Activated naive CD4-positive, alpha-beta T cell treated with anti-CD3 and anti-CD28 coated beads, Interleukin-2, amount 50 U/mL, for 24 hours (primary cell): ENCODE results near the gene LRRC41.
"Not testable (repeated sequence)": the region's sequence is repeated elsewhere in the genome, so short reads cannot be mapped to it uniquely, and the experiment has no call there.

Source experiments
- H3K27ac Mint-ChIP-seq: one replicate; pipeline ENCODE4 v1.8.0; 2021; ENCODE audit warnings: mild to moderate bottlenecking, mixed read lengths
- H3K27me3 Mint-ChIP-seq: one replicate; pipeline ENCODE4 v1.8.0; 2021; ENCODE audit warnings: mixed read lengths
- H3K36me3 Mint-ChIP-seq: one replicate; pipeline ENCODE4 v1.8.0; 2021; ENCODE audit warnings: mixed read lengths
- H3K4me1 Mint-ChIP-seq: one replicate; pipeline ENCODE4 v1.8.0; 2021; ENCODE audit warnings: mixed read lengths
- H3K4me3 Mint-ChIP-seq: one replicate; pipeline ENCODE4 v1.8.0; 2021; ENCODE audit warnings: mild to moderate bottlenecking, mixed read lengths
- H3K9me3 Mint-ChIP-seq: one replicate; pipeline ENCODE4 v1.8.0; 2021; ENCODE audit warnings: mixed read lengths

Gene LRRC41

GRCh38 chr1:46277658-46278373 is 25.6 kb downstream of the LRRC41 start:
- no peak overlapping the region for H3K4me3 Mint-ChIP-seq
- no peaks in the 10 kb centered on the region for H3K4me1 Mint-ChIP-seq
- H3K27ac Mint-ChIP-seq = no peak overlapping the region
- no peaks in the 10 kb centered on the region for H3K27me3 Mint-ChIP-seq
- peaks cover 6% of the 10 kb centered on the region for H3K36me3 Mint-ChIP-seq
- no peaks in the 10 kb centered on the region for H3K9me3 Mint-ChIP-seq

- Mint-ChIP-seq H3K27me3 (no peaks in the 10 kb centered on the region), H3K4me3 (no peak overlapping the region), H3K4me1 (no peaks in the 10 kb centered on the region), H3K36me3 (peaks cover 1% of the 10 kb centered on the region), H3K9me3 (no peaks in the 10 kb centered on the region), H3K27ac (no peak overlapping the region)
Measured at GRCh38 chr1:46275030-46275337, 28.4 kb downstream of the LRRC41 start.

- H3K4me3 Mint-ChIP-seq = no peak overlapping the region
- no peak overlapping the region for H3K27ac Mint-ChIP-seq
- H3K27me3 Mint-ChIP-seq = no peaks in the 10 kb centered on the region
- H3K36me3 Mint-ChIP-seq = peaks cover 1% of the 10 kb centered on the region
- no peaks in the 10 kb centered on the region for H3K4me1 Mint-ChIP-seq
- H3K9me3 Mint-ChIP-seq = no peaks in the 10 kb centered on the region
Measured at GRCh38 chr1:46274225-46275029, 29.0 kb downstream of the LRRC41 start.

GRCh38 chr1:46268578-46268977 is 34.8 kb downstream of the LRRC41 start:
- no peak overlapping the region for H3K27ac Mint-ChIP-seq
- no peak overlapping the region for H3K4me3 Mint-ChIP-seq
- H3K9me3 Mint-ChIP-seq = no peaks in the 10 kb centered on the region
- H3K4me1 Mint-ChIP-seq = no peaks in the 10 kb centered on the region
- H3K27me3 Mint-ChIP-seq = no peaks in the 10 kb centered on the region
- H3K36me3 Mint-ChIP-seq = peaks cover 4% of the 10 kb centered on the region

- Mint-ChIP-seq H3K27me3 (no peaks in the 10 kb centered on the region), H3K4me3 (no peak overlapping the region), H3K27ac (no peak overlapping the region), H3K4me1 (no peaks in the 10 kb centered on the region), H3K9me3 (no peaks in the 10 kb centered on the region), H3K36me3 (peaks cover 10% of the 10 kb centered on the region)
Measured at GRCh38 chr1:46263146-46263545, 40.3 kb downstream of the LRRC41 start.

GRCh38 chr1:46262508-46262907 is 40.9 kb downstream of the LRRC41 start:
- H3K9me3 Mint-ChIP-seq = no peaks in the 10 kb centered on the region
- no peak overlapping the region for H3K27ac Mint-ChIP-seq
- H3K27me3 Mint-ChIP-seq = no peaks in the 10 kb centered on the region
- H3K4me1 Mint-ChIP-seq = no peaks in the 10 kb centered on the region
- H3K4me3 Mint-ChIP-seq = no peak overlapping the region
- peaks cover 10% of the 10 kb centered on the region for H3K36me3 Mint-ChIP-seq

GRCh38 chr1:46256523-46256922 is 46.9 kb downstream of the LRRC41 start:
- Mint-ChIP-seq H3K36me3 (peaks cover 3% of the 10 kb centered on the region), H3K27ac (no peak overlapping the region), H3K4me3 (no peak overlapping the region), H3K27me3 (no peaks in the 10 kb centered on the region), H3K4me1 (no peaks in the 10 kb centered on the region), H3K9me3 (no peaks in the 10 kb centered on the region)

- H3K4me3 Mint-ChIP-seq = no peak overlapping the region
- H3K9me3 Mint-ChIP-seq = no peaks in the 10 kb centered on the region
- H3K36me3 Mint-ChIP-seq = no peaks in the 10 kb centered on the region
- H3K4me1 Mint-ChIP-seq = no peaks in the 10 kb centered on the region
- H3K27ac Mint-ChIP-seq = no peak overlapping the region
- no peaks in the 10 kb centered on the region for H3K27me3 Mint-ChIP-seq
Measured at GRCh38 chr1:46254668-46255067, 48.7 kb downstream of the LRRC41 start.

- Mint-ChIP-seq H3K27ac (peak overlapping the region; percentile 53), H3K4me3 (peak overlapping the region; percentile 96), H3K9me3 (no peaks in the 10 kb centered on the region), H3K36me3 (no peaks in the 10 kb centered on the region), H3K4me1 (peaks cover 14% of the 10 kb centered on the region), H3K27me3 (no peaks in the 10 kb centered on the region)
Measured at GRCh38 chr1:46248122-46248920, 55.1 kb downstream of the LRRC41 start.

GRCh38 chr1:46247436-46248121 is 55.8 kb downstream of the LRRC41 start, which contains the start of gene RAD54L:
RAD54L (plus strand) TSS chr1:46247763; CDS start chr1:46248406, 643 bp downstream.
- Mint-ChIP-seq H3K9me3 (no peaks in the 10 kb centered on the region), H3K4me1 (peaks cover 14% of the 10 kb centered on the region), H3K4me3 (peak within 1 kb of the TSS; percentile 96), H3K27ac (peak within 1 kb of the TSS; percentile 90), H3K36me3 (no peaks in the 10 kb centered on the region), H3K27me3 (no peaks in the 10 kb centered on the region)

- Mint-ChIP-seq H3K36me3 (no peaks in the 10 kb centered on the region), H3K4me3 (peak overlapping the region; percentile 96), H3K27ac (peak overlapping the region; percentile 90), H3K27me3 (no peaks in the 10 kb centered on the region), H3K9me3 (no peaks in the 10 kb centered on the region), H3K4me1 (peaks cover 14% of the 10 kb centered on the region)
Measured at GRCh38 chr1:46246548-46247435, 56.6 kb downstream of the LRRC41 start.

GRCh38 chr1:46246136-46246535 is 57.3 kb downstream of the LRRC41 start:
- H3K4me1 Mint-ChIP-seq = peaks cover 14% of the 10 kb centered on the region
- not testable (repeated sequence) for H3K36me3 Mint-ChIP-seq, H3K9me3 Mint-ChIP-seq, H3K27me3 Mint-ChIP-seq
- H3K4me3 Mint-ChIP-seq = peak overlapping the region; percentile 96
- peak overlapping the region; percentile 90 for H3K27ac Mint-ChIP-seq

- Mint-ChIP-seq H3K36me3 (no peaks in the 10 kb centered on the region), H3K4me1 (peaks cover 14% of the 10 kb centered on the region), H3K4me3 (no peak overlapping the region), H3K27ac (no peak overlapping the region), H3K27me3 (no peaks in the 10 kb centered on the region), H3K9me3 (no peaks in the 10 kb centered on the region)
Measured at GRCh38 chr1:46244656-46245371, 58.6 kb downstream of the LRRC41 start.

- not testable (repeated sequence) for H3K36me3 Mint-ChIP-seq, H3K27me3 Mint-ChIP-seq, H3K9me3 Mint-ChIP-seq, H3K4me3 Mint-ChIP-seq, H3K27ac Mint-ChIP-seq
- H3K4me1 Mint-ChIP-seq = peaks cover 14% of the 10 kb centered on the region
Measured at GRCh38 chr1:46243831-46244230, 59.6 kb downstream of the LRRC41 start.
